ENCODE results near the gene STX1B.
A peak's percentile ranks its signal among the peaks of the same experiment; 100 is the strongest.

STX1B gene

GRCh38 chr16:31009894-31010584, 399 bp downstream of the STX1B start:
- H3K4me3 ChIP-seq (ENCODE audit: low read depth, low read length), result peak overlapping the region; percentile 57
- TF ChIP-seq CTCF (IDR thresholded peaks at IDR 0.05; ENCODE audit: insufficient read depth, low read length, missing control alignments), result no peak
- POLR2A ChIA-PET, result no interaction called here
- no peak for DNase-seq (ENCODE audit: low read depth, low spot score)
- CTCF ChIA-PET, result no interaction called here

GRCh38 chr16:31009120-31009519, 1.3 kb downstream of the STX1B start:
- H3K4me3 ChIP-seq (ENCODE audit: low read depth, low read length), result peak overlapping the region; percentile 57
- POLR2A ChIA-PET, result interaction anchor here (1.1 kb wide), 1 partner anchor 65 kb away, joined by 4 read pairs; the partner anchor contains the start of genes ZNF646 and ZNF668
- no peak for DNase-seq (ENCODE audit: low read depth, low spot score)
- CTCF ChIA-PET, result interaction anchor here (1.1 to 2.9 kb wide), 3 partner anchors 11 to 195 kb away, joined by 3 to 11 read pairs (median 9); partner anchors contain the start of gene HSD3B7
- TF ChIP-seq CTCF (IDR thresholded peaks at IDR 0.05; ENCODE audit: insufficient read depth, low read length, missing control alignments), result no peak

- POLR2A ChIA-PET, result interaction anchor here (1.1 kb wide), 1 partner anchor 65 kb away, joined by 4 read pairs; the partner anchor contains the start of genes ZNF646 and ZNF668
- CTCF ChIA-PET, result interaction anchor here (1.1 to 2.9 kb wide), 3 partner anchors 10 to 194 kb away, joined by 3 to 11 read pairs (median 9); partner anchors contain the start of gene HSD3B7
- peak overlapping the region; percentile 18; the same call in 1 of the 2 replicates for H3K4me3 ChIP-seq (ENCODE audit: low read depth, low read length)
- no peak for DNase-seq (ENCODE audit: low read depth, low spot score)
- TF ChIP-seq CTCF (IDR thresholded peaks at IDR 0.05; ENCODE audit: insufficient read depth, low read length, missing control alignments), result no peak
Observed at GRCh38 chr16:31008551-31008950, 1.9 kb downstream of the STX1B start.

GRCh38 chr16:31008149-31008548, 2.3 kb downstream of the STX1B start:
- DNase-seq (ENCODE audit: low read depth, low spot score), result no peak

GRCh38 chr16:31007684-31008083, 2.8 kb downstream of the STX1B start:
- no peak for DNase-seq (ENCODE audit: low read depth, low spot score)
- no peak for TF ChIP-seq CTCF (IDR thresholded peaks at IDR 0.05; ENCODE audit: insufficient read depth, low read length, missing control alignments)
- H3K4me3 ChIP-seq (ENCODE audit: low read depth, low read length), result no peak overlapping the region
- CTCF ChIA-PET, result interaction anchor here (2.2 to 2.9 kb wide), 2 partner anchors 9 to 22 kb away, joined by 9 to 11 read pairs; partner anchors contain the start of gene HSD3B7
- POLR2A ChIA-PET, result interaction anchor here (1.1 kb wide), 1 partner anchor 26 kb away, joined by 4 read pairs; the partner anchor contains the start of gene STX4

More at GRCh38 chr16:31008149-31008548, 2.3 kb downstream of the STX1B start:
- no peak for TF ChIP-seq CTCF (IDR thresholded peaks at IDR 0.05; ENCODE audit: insufficient read depth, low read length, missing control alignments)
- H3K4me3 ChIP-seq (ENCODE audit: low read depth, low read length), result peak overlapping the region; percentile 18; the same call in 1 of the 2 replicates
- ChIA-PET CTCF (interaction anchor here (1.1 to 2.9 kb wide), 3 partner anchors 10 to 194 kb away, joined by 3 to 11 read pairs (median 9); partner anchors contain the start of gene HSD3B7), POLR2A (interaction anchor here (1.1 kb wide), 1 partner anchor 66 kb away, joined by 4 read pairs; the partner anchor contains the start of genes ZNF646 and ZNF668)

- DNase-seq (ENCODE audit: low read depth, low spot score), result no peak
- H3K4me3 ChIP-seq (ENCODE audit: low read depth, low read length), result no peak overlapping the region
- ChIA-PET CTCF (interaction anchor here (0.7 to 2.9 kb wide), 2 partner anchors 21 to 23 kb away, joined by 3 to 11 read pairs; partner anchors contain the start of gene HSD3B7), POLR2A (interaction anchor here (1.1 kb wide), 1 partner anchor 27 kb away, joined by 4 read pairs; the partner anchor contains the start of gene STX4)
- TF ChIP-seq CTCF (IDR thresholded peaks at IDR 0.05; ENCODE audit: insufficient read depth, low read length, missing control alignments), result no peak
Observed at GRCh38 chr16:31006589-31006988, 3.8 kb downstream of the STX1B start.
